Thymus (tissue), 11 donors: ENCODE measurements around the gene STPG4. TPM values are rescaled to one million over a fixed set of nuclear protein-coding genes. Genes with fewer than 3 reads are reported as not detected.
A peak's percentile ranks its signal among the peaks of the same experiment; 100 is the strongest.

Experiments
- DNase-seq, 9 donors: peaks; one replicate each; pipeline ENCODE4 v3.0.0-alpha.2; 2013; ENCODE audit warnings: low spot score in 9 of 9, low read depth in 6 of 9, missing footprints in 1 of 9
- H3K27ac ChIP-seq, 2 donors: one replicate each; pipeline ENCODE4 v1.5.1; 2013; ENCODE audit warnings: control low read depth in 1 of 2, low read depth in 1 of 2, low read length in 1 of 2, mild to moderate bottlenecking in 1 of 2, moderate library complexity in 1 of 2
- H3K27me3 ChIP-seq, 2 donors: one replicate each; pipeline ENCODE4 v1.5.1; 2013; ENCODE audit warnings: low read length in 1 of 2; ENCODE audit not compliant: control insufficient read depth in 2 of 2, insufficient read depth in 1 of 2
- H3K36me3 ChIP-seq, 2 donors: one replicate each; pipeline ENCODE4 v1.5.1; 2013; ENCODE audit warnings: low read length in 1 of 2, mild to moderate bottlenecking in 1 of 2, moderate library complexity in 1 of 2; ENCODE audit not compliant: control insufficient read depth in 2 of 2, insufficient read depth in 2 of 2
- H3K4me1 ChIP-seq, 2 donors: one replicate each; pipeline ENCODE4 v1.5.1; 2013; ENCODE audit warnings: low read length in 2 of 2; ENCODE audit not compliant: control insufficient read depth in 2 of 2, insufficient read depth in 2 of 2
- H3K4me3 ChIP-seq, 2 donors: one replicate each; pipeline ENCODE4 v1.5.1; 2013; ENCODE audit warnings: low read length in 2 of 2, control low read depth in 1 of 2, mild to moderate bottlenecking in 1 of 2
- H3K9me3 ChIP-seq, 2 donors: one replicate each; pipeline ENCODE4 v1.5.1; 2013; ENCODE audit warnings: low read length in 1 of 2, mild to moderate bottlenecking in 1 of 2; ENCODE audit not compliant: control insufficient read depth in 2 of 2, insufficient read depth in 1 of 2
- WGBS: extraction: QIAGEN DNeasy Blood & Tissue Kit; methylation state at CpG from one replicate; pipeline ENCODE4 v1.1.7; 2013; 5-methylcytosine and 5-hydroxymethylcytosine counted together
- polyA plus RNA-seq: library from polyadenylated mRNA; stranded (reverse); fragments of 200-250 nt; gene quantifications from one replicate; pipeline ENCODE4 v1.2.3, GENCODE V29; 2013
- total RNA-seq: library from RNA; stranded (reverse); fragments of 120-200 nt; gene quantifications from one replicate; pipeline ENCODE4 v1.2.4, GENCODE V29; 2013
- donor health status: healthy.

STPG4 gene
- total and polyA plus RNA-seq, 2 donors: 0.05 to 0.14 TPM

DNA sequence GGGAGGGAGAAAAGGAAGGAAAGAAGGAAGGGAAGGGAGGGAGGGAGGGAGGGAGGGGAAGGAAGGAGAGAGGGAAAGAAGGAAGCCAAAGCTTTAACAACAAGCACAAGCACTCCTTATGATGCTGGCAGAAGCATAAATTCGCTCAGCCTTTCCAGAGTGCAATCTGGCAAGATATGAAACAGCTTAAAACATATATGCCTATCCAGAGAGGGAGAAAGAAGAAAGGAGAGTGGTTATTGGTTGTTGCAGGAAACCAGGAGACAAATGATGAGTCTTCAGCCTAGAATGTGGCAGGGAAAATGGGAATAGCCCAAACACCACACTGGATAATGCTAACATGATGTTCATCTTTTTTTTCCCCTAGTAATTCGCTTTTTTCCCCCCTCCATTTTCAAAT is 64.0 kb downstream of the STPG4 start:
- no peak for DNase-seq
- H3K4me1 ChIP-seq: peaks cover 7 to 9% of the 10 kb centered on the region in 2 donors
- H3K27ac ChIP-seq: no peak overlapping the region
- no peaks in the 10 kb centered on the region for H3K9me3 ChIP-seq
- no peaks in the 10 kb centered on the region for H3K27me3 ChIP-seq
- 85% methylated on average over 2 of the region's 2 CpGs for WGBS
- no peak overlapping the region for H3K4me3 ChIP-seq
- H3K36me3 ChIP-seq: no peaks in the 10 kb centered on the region

DNA sequence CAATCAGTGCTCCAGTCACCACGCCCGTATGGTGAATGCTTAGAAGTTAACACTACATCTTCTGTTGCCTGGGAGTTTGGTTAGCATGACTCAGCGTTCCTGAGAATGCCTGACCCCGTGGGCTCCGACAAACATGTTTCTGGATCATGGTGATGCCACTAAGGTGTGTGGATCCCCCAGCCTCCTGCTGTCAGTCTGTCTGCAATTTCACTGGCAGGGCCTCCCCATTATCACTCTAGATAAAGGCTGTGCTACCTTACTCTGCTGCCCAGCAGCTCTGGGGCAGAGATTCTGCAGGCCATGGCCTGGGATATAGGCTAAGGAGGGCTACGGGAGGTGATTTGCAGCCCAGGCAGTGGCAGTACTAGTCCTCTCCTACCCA is 66.0 kb downstream of the STPG4 start:
- peaks cover 10 to 12% of the 10 kb centered on the region in 2 donors for H3K4me1 ChIP-seq
- no peak for DNase-seq
- WGBS: 80% methylated on average over 6 of the region's 6 CpGs

DNA sequence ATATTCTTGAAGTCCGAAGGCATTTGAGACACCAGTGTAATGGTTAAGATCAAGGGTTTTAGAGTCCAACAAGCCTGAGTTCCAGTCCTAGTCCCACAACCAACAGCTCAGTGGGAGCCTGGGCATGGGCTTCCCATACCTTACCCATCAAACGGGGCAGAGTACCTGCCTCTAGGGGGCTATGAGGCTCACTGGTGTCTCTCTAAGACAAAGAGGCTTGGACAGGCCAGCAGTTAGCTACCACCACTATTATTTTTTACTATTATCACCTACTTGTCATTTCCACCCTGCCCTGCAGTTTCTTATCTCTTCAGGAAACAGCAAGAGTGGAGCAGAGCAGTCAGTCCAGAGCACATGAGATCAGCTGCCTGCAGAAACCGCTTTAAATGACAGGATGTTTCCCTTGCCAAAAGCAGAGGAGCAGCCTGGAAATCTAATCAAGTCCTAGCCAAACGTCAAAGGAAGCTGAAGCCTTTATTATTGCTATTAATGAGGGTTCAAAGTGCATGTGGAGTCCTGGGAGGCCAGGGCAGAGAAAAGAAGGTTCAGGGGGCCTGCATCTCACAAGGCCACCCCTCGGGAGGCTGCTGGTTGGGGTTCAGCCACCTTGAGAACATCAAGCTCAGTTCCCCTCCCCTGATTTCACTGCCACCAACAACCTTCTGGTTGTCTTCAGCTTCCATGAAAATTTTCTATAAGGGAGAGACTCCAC is 66.6 kb downstream of the STPG4 start:
- peak overlapping the region in 1 of 2 donors; percentile 9 for H3K27ac ChIP-seq
- WGBS: 77% methylated on average over 5 of the region's 5 CpGs
- DNase-seq: no peak

More for the DNA sequence above, 66.0 kb downstream of the STPG4 start:
- Histone ChIP-seq H3K27ac (no peak overlapping the region), H3K36me3 (no peaks in the 10 kb centered on the region), H3K9me3 (no peaks in the 10 kb centered on the region), H3K27me3 (no peaks in the 10 kb centered on the region), H3K4me3 (no peak overlapping the region)

DNA sequence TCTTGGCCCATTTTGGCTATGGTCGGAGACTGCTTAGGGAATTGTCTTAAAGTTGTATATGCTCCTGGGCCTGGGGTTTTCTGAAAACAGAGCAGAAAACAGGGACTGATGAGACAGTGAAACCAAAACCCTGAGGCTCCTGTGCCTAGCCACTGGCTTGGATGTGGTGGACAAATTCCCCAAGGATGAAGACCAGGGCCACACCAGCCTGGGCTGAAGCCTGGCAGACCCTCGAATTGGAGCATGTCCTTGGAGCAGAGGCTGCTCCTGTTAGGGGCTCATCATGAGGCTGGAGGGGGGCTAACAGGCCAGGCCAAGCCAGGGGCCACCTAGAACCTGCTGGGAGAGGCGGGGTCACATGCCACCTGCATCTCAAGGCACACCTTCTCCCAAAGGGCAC is 68.1 kb downstream of the STPG4 start:
- H3K4me1 ChIP-seq: peaks cover 16 to 20% of the 10 kb centered on the region in 2 donors
- no peaks in the 10 kb centered on the region for H3K36me3 ChIP-seq
- no peak overlapping the region for H3K4me3 ChIP-seq
- peaks cover 0 to 1% of the 10 kb centered on the region in 2 donors for H3K9me3 ChIP-seq
- H3K27ac ChIP-seq: no peak overlapping the region
- WGBS: 96% methylated on average over 3 of the region's 3 CpGs
- DNase-seq: no peak
- no peaks in the 10 kb centered on the region for H3K27me3 ChIP-seq

More for the DNA sequence above, 66.6 kb downstream of the STPG4 start:
- no peaks in the 10 kb centered on the region for H3K27me3 ChIP-seq
- no peak overlapping the region for H3K4me3 ChIP-seq
- peaks cover 15 to 16% of the 10 kb centered on the region in 2 donors for H3K4me1 ChIP-seq
- H3K36me3 ChIP-seq: no peaks in the 10 kb centered on the region
- no peaks in the 10 kb centered on the region for H3K9me3 ChIP-seq

DNA sequence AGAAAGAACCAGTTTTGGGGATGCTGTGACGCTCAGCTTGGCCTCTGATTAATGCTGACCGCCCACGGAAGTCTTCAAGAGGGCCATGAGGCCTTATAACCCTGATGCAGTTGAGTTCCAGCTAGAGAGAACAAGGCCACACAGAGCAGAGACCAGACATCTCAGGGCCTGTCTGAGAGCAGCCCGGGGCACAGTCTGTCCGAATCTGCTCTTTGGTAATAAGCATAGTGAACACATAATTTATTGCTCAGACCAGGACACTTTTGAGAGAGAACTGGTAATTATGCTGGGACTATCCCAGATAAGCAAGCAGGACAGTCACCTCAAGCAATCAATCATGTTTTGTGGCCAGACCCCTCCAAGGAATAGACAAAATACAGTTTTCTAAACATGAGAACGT is 68.5 kb downstream of the STPG4 start:
- Histone ChIP-seq H3K4me1 (peaks cover 16 to 20% of the 10 kb centered on the region in 2 donors), H3K36me3 (no peaks in the 10 kb centered on the region), H3K9me3 (peaks cover 0 to 1% of the 10 kb centered on the region in 2 donors), H3K27me3 (no peaks in the 10 kb centered on the region), H3K27ac (peak overlapping the region in 1 of 2 donors; percentile 62), H3K4me3 (no peak overlapping the region)
- WGBS: 96% methylated on average over 6 of the region's 6 CpGs
- DNase-seq: no peak

DNA sequence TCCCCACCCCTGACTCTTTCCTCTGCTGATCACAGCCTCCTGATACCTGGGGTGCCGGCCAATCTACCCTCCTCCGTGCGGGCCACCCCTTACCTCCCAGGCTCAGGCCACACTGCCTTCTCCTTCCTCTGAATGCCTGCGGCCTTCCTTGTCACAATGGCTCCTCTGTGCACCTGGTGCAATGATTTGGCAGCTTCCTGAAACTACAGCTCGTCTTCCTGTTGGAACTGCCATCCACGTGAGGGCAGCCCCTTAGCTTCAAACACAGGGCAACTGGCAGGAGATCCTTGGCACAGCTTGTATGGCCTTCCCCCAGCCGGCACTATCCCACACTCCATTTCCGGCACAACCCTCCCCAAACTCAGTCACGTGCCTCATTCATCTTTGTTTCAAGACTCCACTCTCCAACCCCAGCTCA is 69.0 kb downstream of the STPG4 start:
- no peaks in the 10 kb centered on the region for H3K36me3 ChIP-seq
- H3K4me3 ChIP-seq: peak overlapping the region in 1 of 2 donors; percentile 36
- H3K27me3 ChIP-seq: no peaks in the 10 kb centered on the region
- DNase-seq: no peak
- H3K9me3 ChIP-seq: peaks cover 0 to 1% of the 10 kb centered on the region in 2 donors
- H3K27ac ChIP-seq: peak overlapping the region in 1 of 2 donors; percentile 62
- peaks cover 16 to 20% of the 10 kb centered on the region in 2 donors for H3K4me1 ChIP-seq
- 41% methylated on average over 9 of the region's 9 CpGs for WGBS

DNA sequence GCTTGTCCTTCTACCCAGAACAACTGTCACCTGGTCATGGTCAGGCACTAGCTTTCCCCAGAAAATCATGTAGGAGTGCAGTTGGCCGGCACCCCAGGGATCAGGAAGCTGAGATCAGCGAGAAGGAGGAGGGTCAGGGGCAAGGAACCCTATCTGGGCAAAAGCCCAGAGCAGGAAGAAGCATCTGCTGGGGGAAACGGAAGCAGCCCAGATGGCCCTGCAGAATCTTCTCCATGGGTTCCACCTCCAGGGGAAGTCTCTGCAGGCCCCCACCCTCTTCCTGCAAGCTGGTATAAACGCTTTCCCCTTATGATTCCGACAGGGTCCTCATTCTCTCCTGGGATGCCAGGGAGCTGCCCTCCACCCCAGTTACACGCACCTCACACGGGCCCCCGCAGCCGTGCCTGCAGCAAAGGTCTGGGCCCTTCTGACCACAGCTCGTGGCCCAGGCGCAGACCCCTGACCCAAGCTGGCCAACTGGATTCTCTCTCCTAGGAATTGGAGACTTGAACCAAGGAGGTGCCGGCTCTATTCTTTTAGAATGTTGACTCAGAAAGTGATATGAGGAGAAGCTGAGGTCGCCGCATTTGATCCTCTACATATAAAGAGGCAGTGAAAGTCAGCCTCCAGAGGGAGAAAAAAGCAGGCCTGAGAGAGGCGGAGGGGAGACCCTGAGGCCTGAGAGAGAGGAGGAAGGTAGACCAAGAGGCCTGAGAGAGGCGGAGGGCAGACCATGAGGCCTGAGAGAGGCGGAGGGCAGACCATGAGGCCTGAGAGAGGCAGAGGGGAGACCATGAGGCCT is 71.0 kb downstream of the STPG4 start:
- Histone ChIP-seq H3K36me3 (peaks cover 0 to 4% of the 10 kb centered on the region in 2 donors), H3K4me1 (peaks cover 16 to 24% of the 10 kb centered on the region in 2 donors), H3K27ac (peak overlapping the region in 1 of 2 donors; percentile 37), H3K27me3 (no peaks in the 10 kb centered on the region), H3K9me3 (peaks cover 0 to 1% of the 10 kb centered on the region in 2 donors), H3K4me3 (no peak overlapping the region)
- 79% methylated on average over 17 of the region's 17 CpGs for whole genome bisulfite sequencing
- DNase-seq: no peak

DNA sequence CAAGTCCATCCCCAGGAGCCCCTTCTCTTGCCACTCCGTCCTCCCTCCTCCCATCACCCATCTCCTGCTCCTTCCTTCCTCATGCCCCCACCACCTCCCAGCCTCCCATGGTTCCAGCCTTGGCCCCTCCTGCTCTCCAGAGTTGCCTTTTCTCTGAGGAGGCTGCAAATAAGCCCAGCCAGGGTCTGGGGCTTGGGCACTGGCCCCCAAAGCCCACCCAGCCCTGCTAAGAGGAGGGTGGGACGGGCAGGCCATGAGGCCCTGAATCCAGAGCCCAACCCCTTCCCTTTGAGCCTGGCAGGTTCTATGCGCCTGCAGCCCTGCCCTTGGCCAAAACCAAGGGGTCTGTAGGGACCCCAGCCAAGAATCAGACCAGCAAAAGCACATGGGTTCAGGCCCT is 71.6 kb downstream of the STPG4 start:
- H3K4me1 ChIP-seq: peaks cover 16 to 24% of the 10 kb centered on the region in 2 donors
- peaks cover 0 to 1% of the 10 kb centered on the region in 2 donors for H3K9me3 ChIP-seq
- no peak overlapping the region for H3K4me3 ChIP-seq
- WGBS: 98% methylated on average over 3 of the region's 3 CpGs
- H3K27ac ChIP-seq: no peak overlapping the region
- peaks cover 0 to 4% of the 10 kb centered on the region in 2 donors for H3K36me3 ChIP-seq
- DNase-seq: no peak
- H3K27me3 ChIP-seq: no peaks in the 10 kb centered on the region

DNA sequence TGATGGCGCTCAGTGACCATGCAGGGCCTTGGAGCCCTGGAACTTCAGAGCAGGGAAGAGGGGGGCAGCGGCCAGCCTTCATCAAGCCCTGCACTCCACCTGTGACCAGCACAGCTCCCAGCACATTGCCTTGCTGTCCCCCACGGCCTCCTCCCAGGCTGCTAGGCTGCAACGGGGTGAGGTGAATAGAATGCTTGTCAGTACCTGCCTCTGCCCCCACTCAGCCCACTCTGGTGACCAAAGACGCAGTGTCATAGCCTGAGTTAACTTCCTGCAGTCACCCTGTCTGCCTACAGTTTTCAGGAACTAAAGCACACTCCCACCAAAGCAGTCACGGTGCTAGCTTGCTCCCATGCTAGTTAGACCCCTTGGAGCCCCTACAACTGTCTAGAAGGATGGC is 72.1 kb downstream of the STPG4 start:
- H3K27me3 ChIP-seq: no peaks in the 10 kb centered on the region
- H3K4me1 ChIP-seq: peaks cover 16 to 24% of the 10 kb centered on the region in 2 donors
- peaks cover 0 to 1% of the 10 kb centered on the region in 2 donors for H3K9me3 ChIP-seq
- WGBS: 89% methylated on average over 6 of the region's 6 CpGs
- no peak overlapping the region for H3K4me3 ChIP-seq
- peaks cover 0 to 4% of the 10 kb centered on the region in 2 donors for H3K36me3 ChIP-seq
- no peak for DNase-seq
- H3K27ac ChIP-seq: no peak overlapping the region
